ENCODE measurements around the gene APOD. TPM values are rescaled to one million over a fixed set of nuclear protein-coding genes. Genes with fewer than 3 reads are reported as not detected.

The APOD gene
- total and polyA plus RNA-seq, 10 of the 15 experiments (the other 5 are each of a cell fraction or from before 2014, with no cell fraction given) = 0.06 to 0.77 (median 0.47) TPM; not detected in 3

DNA sequence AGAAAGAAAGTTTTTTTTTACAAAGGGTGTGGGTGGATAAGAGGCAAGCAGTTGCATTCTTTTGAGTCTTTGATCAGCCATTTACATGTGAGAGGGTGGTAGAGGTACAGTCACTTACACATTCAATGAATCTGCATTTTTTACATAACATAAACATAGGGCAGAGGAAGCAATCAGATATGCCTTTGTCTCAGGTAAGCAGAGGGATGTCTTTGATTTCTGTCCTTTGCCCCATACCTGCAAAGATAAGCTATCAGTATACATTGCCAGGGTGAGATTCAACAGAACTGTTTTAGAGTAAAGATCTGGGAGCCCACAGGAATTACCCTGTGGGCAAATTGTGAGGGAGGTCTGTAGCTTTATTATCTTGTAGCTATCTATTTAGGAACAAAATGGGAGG lies 35.2 kb downstream of the APOD start:
- H3K27me3 ChIP-seq (replicated peaks in 1 of 2; ENCODE audit: control insufficient read depth in 2 of 2, insufficient read depth in 2 of 2, low read length in 1 of 2) = no peaks in the 10 kb centered on the region
- ATAC-seq = no peak
- peaks cover 28% of the 10 kb centered on the region for H3K4me1 ChIP-seq (ENCODE audit: control insufficient read depth, insufficient read depth, low read length)
- no peak overlapping the region for H2AFZ ChIP-seq (ENCODE audit: control insufficient read depth, low read depth, low read length)
- ChIA-PET POLR2A (no interaction called here), SMC1A (ENCODE audit: uncharacterized antibody, unreplicated experiment) (interaction anchor here (1.7 to 4.6 kb wide), 2 partner anchors 10 to 26 kb away, joined by 4 to 28 read pairs; no protein-coding TSS in a partner anchor), CTCF (interaction anchor here (1.0 to 1.2 kb wide), 2 partner anchors 11 to 277 kb away, joined by 3 to 5 read pairs; partner anchors contain the start of gene XXYLT1), RAD21 (ENCODE audit: unreplicated experiment) (interaction anchor here (1.2 kb wide), 1 partner anchor 277 kb away, joined by 4 read pairs; the partner anchor contains the start of gene XXYLT1)
- H3K79me2 ChIP-seq (ENCODE audit: control insufficient read depth, insufficient read depth, low read length) = no peaks in the 10 kb centered on the region
- no peaks in the 10 kb centered on the region for H3K9me3 ChIP-seq (replicated peaks; ENCODE audit: control insufficient read depth, insufficient read depth, low read length)
- H4K20me1 ChIP-seq (ENCODE audit: control insufficient read depth, insufficient read depth) = no peaks in the 10 kb centered on the region
- no peak for FAIRE-seq
- no peak for DNase-seq (ENCODE audit: low read depth, low spot score)
- in situ Hi-C loops (cut with MboI) = loop anchor here (25.0 kb wide), 1 partner anchor 411 kb away; no protein-coding TSS in a partner anchor
- H3K4me3 ChIP-seq = no peak overlapping the region
- no TSS peak for BruUV-seq (replicated peaks)
- H3K4me2 ChIP-seq (ENCODE audit: control insufficient read depth, insufficient read depth) = no peak overlapping the region
- no peak overlapping the region for H3K9ac ChIP-seq (ENCODE audit: control insufficient read depth, insufficient read depth, low read length)
- intact Hi-C loops (cut with micrococcal nuclease; ENCODE audit: unreplicated experiment) = no loop called here
- no peak overlapping the region for H3K27ac ChIP-seq (ENCODE audit: control insufficient read depth, insufficient read depth)
- no peaks in the 10 kb centered on the region for H3K36me3 ChIP-seq (ENCODE audit: control insufficient read depth in 2 of 2, insufficient read depth in 2 of 2, low read length in 1 of 2)
- TF ChIP-seq, protein P1, sequence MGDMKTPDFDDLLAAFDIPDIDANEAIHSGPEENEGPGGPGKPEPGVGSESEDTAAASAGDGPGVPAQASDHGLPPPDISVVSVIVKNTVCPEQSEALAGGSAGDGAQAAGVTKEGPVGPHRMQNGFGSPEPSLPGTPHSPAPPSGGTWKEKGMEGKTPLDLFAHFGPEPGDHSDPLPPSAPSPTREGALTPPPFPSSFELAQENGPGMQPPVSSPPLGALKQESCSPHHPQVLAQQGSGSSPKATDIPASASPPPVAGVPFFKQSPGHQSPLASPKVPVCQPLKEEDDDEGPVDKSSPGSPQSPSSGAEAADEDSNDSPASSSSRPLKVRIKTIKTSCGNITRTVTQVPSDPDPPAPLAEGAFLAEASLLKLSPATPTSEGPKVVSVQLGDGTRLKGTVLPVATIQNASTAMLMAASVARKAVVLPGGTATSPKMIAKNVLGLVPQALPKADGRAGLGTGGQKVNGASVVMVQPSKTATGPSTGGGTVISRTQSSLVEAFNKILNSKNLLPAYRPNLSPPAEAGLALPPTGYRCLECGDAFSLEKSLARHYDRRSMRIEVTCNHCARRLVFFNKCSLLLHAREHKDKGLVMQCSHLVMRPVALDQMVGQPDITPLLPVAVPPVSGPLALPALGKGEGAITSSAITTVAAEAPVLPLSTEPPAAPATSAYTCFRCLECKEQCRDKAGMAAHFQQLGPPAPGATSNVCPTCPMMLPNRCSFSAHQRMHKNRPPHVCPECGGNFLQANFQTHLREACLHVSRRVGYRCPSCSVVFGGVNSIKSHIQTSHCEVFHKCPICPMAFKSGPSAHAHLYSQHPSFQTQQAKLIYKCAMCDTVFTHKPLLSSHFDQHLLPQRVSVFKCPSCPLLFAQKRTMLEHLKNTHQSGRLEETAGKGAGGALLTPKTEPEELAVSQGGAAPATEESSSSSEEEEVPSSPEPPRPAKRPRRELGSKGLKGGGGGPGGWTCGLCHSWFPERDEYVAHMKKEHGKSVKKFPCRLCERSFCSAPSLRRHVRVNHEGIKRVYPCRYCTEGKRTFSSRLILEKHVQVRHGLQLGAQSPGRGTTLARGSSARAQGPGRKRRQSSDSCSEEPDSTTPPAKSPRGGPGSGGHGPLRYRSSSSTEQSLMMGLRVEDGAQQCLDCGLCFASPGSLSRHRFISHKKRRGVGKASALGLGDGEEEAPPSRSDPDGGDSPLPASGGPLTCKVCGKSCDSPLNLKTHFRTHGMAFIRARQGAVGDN (IDR thresholded peaks at IDR 0.05) = no peak
- TF ChIP-seq TAF1 (IDR thresholded peaks at IDR 0.05; ENCODE audit: borderline replicate concordance, low read depth, low read length) (no peak), FOXM1 (IDR thresholded peaks at IDR 0.05; ENCODE audit: low read depth, low read length) (no peak), NFYB (IDR thresholded peaks at IDR 0.05; ENCODE audit: insufficient read depth, low read depth, low read length) (no peak), NFXL1 (IDR thresholded peaks at IDR 0.05; ENCODE audit: borderline replicate concordance) (no peak), SREBF2 (IDR thresholded peaks at IDR 0.05; ENCODE audit: low read length) (no peak)
- TF ChIP-seq, protein P2, sequence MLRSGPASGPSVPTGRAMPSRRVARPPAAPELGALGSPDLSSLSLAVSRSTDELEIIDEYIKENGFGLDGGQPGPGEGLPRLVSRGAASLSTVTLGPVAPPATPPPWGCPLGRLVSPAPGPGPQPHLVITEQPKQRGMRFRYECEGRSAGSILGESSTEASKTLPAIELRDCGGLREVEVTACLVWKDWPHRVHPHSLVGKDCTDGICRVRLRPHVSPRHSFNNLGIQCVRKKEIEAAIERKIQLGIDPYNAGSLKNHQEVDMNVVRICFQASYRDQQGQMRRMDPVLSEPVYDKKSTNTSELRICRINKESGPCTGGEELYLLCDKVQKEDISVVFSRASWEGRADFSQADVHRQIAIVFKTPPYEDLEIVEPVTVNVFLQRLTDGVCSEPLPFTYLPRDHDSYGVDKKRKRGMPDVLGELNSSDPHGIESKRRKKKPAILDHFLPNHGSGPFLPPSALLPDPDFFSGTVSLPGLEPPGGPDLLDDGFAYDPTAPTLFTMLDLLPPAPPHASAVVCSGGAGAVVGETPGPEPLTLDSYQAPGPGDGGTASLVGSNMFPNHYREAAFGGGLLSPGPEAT (IDR thresholded peaks at IDR 0.05; ENCODE audit: low read depth) = no peak
- TF ChIP-seq, protein P3, sequence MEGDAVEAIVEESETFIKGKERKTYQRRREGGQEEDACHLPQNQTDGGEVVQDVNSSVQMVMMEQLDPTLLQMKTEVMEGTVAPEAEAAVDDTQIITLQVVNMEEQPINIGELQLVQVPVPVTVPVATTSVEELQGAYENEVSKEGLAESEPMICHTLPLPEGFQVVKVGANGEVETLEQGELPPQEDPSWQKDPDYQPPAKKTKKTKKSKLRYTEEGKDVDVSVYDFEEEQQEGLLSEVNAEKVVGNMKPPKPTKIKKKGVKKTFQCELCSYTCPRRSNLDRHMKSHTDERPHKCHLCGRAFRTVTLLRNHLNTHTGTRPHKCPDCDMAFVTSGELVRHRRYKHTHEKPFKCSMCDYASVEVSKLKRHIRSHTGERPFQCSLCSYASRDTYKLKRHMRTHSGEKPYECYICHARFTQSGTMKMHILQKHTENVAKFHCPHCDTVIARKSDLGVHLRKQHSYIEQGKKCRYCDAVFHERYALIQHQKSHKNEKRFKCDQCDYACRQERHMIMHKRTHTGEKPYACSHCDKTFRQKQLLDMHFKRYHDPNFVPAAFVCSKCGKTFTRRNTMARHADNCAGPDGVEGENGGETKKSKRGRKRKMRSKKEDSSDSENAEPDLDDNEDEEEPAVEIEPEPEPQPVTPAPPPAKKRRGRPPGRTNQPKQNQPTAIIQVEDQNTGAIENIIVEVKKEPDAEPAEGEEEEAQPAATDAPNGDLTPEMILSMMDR (IDR thresholded peaks at IDR 0.05 in 2 of 3, conservative IDR thresholded peaks at IDR 0.05 in 1 of 3; ENCODE audit: control insufficient read depth in 2 of 3, extremely low read depth in 1 of 3, insufficient read depth in 1 of 3, low read depth in 3 of 3, low read length in 3 of 3) = no peak
- TF ChIP-seq, protein P4, sequence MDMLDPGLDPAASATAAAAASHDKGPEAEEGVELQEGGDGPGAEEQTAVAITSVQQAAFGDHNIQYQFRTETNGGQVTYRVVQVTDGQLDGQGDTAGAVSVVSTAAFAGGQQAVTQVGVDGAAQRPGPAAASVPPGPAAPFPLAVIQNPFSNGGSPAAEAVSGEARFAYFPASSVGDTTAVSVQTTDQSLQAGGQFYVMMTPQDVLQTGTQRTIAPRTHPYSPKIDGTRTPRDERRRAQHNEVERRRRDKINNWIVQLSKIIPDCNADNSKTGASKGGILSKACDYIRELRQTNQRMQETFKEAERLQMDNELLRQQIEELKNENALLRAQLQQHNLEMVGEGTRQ (IDR thresholded peaks at IDR 0.05; ENCODE audit: borderline replicate concordance, low read depth, low read length) = no peak
- TF ChIP-seq, protein P5, sequence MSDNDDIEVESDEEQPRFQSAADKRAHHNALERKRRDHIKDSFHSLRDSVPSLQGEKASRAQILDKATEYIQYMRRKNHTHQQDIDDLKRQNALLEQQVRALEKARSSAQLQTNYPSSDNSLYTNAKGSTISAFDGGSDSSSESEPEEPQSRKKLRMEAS (IDR thresholded peaks at IDR 0.05; ENCODE audit: low read depth, low read length) = no peak
- TF ChIP-seq, protein P6, sequence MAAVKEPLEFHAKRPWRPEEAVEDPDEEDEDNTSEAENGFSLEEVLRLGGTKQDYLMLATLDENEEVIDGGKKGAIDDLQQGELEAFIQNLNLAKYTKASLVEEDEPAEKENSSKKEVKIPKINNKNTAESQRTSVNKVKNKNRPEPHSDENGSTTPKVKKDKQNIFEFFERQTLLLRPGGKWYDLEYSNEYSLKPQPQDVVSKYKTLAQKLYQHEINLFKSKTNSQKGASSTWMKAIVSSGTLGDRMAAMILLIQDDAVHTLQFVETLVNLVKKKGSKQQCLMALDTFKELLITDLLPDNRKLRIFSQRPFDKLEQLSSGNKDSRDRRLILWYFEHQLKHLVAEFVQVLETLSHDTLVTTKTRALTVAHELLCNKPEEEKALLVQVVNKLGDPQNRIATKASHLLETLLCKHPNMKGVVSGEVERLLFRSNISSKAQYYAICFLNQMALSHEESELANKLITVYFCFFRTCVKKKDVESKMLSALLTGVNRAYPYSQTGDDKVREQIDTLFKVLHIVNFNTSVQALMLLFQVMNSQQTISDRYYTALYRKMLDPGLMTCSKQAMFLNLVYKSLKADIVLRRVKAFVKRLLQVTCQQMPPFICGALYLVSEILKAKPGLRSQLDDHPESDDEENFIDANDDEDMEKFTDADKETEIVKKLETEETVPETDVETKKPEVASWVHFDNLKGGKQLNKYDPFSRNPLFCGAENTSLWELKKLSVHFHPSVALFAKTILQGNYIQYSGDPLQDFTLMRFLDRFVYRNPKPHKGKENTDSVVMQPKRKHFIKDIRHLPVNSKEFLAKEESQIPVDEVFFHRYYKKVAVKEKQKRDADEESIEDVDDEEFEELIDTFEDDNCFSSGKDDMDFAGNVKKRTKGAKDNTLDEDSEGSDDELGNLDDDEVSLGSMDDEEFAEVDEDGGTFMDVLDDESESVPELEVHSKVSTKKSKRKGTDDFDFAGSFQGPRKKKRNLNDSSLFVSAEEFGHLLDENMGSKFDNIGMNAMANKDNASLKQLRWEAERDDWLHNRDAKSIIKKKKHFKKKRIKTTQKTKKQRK (IDR thresholded peaks at IDR 0.05; ENCODE audit: low read depth, low read length) = no peak

Data from GM12878 (cell line).